HEK293T (cell line): ENCODE measurements around the gene MED8.
A peak's percentile ranks its signal among the peaks of the same experiment; 100 is the strongest.
"Not testable (repeated sequence)": the region's sequence is repeated elsewhere in the genome, so short reads cannot be mapped to it uniquely, and the experiment has no call there.

Experiments
- CTCF ChIA-PET: fragments of 350-600 bp; formaldehyde crosslinking; extraction: SDS; loops from one replicate; lab custom pipeline; 2021; ENCODE audit warnings: antibody characterized with exemption, inconsistent platforms; lab: Yijun Ruan, JAX
- POLR2A ChIA-PET: fragments of 350-600 bp; formaldehyde crosslinking; extraction: SDS; loops from one replicate; lab custom pipeline; 2020; ENCODE audit warnings: antibody characterized with exemption, inconsistent platforms; lab: Yijun Ruan, JAX
- DNase-seq: peaks from one replicate; pipeline ENCODE4 v3.0.0; 2012; ENCODE audit warnings: mixed read lengths; ENCODE audit errors: extremely low spot score
- ARNT ChIP-seq: fragments of 450-650 bp; IDR thresholded peaks from 2 replicates; pipeline ENCODE4 v1.6.1; 2017; ENCODE audit warnings: mild to moderate bottlenecking
- BHLHE40 ChIP-seq: fragments of 450-650 bp; IDR thresholded peaks from 2 replicates; pipeline ENCODE4 v1.6.1; 2016; ENCODE audit warnings: mild to moderate bottlenecking, moderate library complexity, borderline replicate concordance
- CTBP1 ChIP-seq: fragments of 450-650 bp; IDR thresholded peaks from 2 replicates; pipeline ENCODE4 v1.6.1; 2016; ENCODE audit warnings: borderline replicate concordance
- ELF4 ChIP-seq: fragments of 450-650 bp; IDR thresholded peaks from 2 replicates; pipeline ENCODE4 v1.6.1; 2017; ENCODE audit warnings: antibody characterized with exemption
- FOXA1 ChIP-seq: fragments of 450-650 bp; IDR thresholded peaks from 2 replicates; pipeline ENCODE4 v1.6.1; 2016; ENCODE audit warnings: mild to moderate bottlenecking
- FOXK2 ChIP-seq: fragments of 450-650 bp; IDR thresholded peaks from 2 replicates; pipeline ENCODE4 v1.6.1; 2016; ENCODE audit warnings: mild to moderate bottlenecking
- FOXM1 ChIP-seq: fragments of 450-650 bp; IDR thresholded peaks from 2 replicates; pipeline ENCODE4 v1.6.1; 2017; ENCODE audit warnings: mild to moderate bottlenecking, borderline replicate concordance
- HDGF ChIP-seq: fragments of 450-650 bp; IDR thresholded peaks from 2 replicates; pipeline ENCODE4 v1.6.1; 2017; ENCODE audit warnings: antibody characterized with exemption, borderline replicate concordance
- L3MBTL2 ChIP-seq: fragments of 450-650 bp; conservative IDR thresholded peaks from 2 replicates; pipeline ENCODE4 v1.6.1; 2016; ENCODE audit warnings: mild to moderate bottlenecking
- LEF1 ChIP-seq: fragments of 450-650 bp; IDR thresholded peaks from 2 replicates; pipeline ENCODE4 v1.6.1; 2017; ENCODE audit warnings: mild to moderate bottlenecking, borderline replicate concordance
- NFRKB ChIP-seq: fragments of 450-650 bp; IDR thresholded peaks from 2 replicates; pipeline ENCODE4 v1.6.1; 2016; ENCODE audit warnings: mild to moderate bottlenecking, moderate library complexity
- SP1 ChIP-seq: fragments of 450-650 bp; IDR thresholded peaks from 2 replicates; pipeline ENCODE4 v1.6.1; 2017
- SUZ12 ChIP-seq: fragments of 450-650 bp; IDR thresholded peaks from 2 replicates; pipeline ENCODE4 v1.6.1; 2016; ENCODE audit warnings: mild to moderate bottlenecking
- TARDBP ChIP-seq: fragments of 450-650 bp; IDR thresholded peaks from 2 replicates; pipeline ENCODE4 v1.6.1; 2016
- ZNF384 ChIP-seq: fragments of 450-650 bp; IDR thresholded peaks from 2 replicates; pipeline ENCODE4 v1.6.1; 2016
- TF ChIP-seq, protein P1 (sequence below): fragments of 450-650 bp; IDR thresholded peaks from 2 replicates; pipeline ENCODE4 v1.6.1; 2016

MED8 gene

DNA sequence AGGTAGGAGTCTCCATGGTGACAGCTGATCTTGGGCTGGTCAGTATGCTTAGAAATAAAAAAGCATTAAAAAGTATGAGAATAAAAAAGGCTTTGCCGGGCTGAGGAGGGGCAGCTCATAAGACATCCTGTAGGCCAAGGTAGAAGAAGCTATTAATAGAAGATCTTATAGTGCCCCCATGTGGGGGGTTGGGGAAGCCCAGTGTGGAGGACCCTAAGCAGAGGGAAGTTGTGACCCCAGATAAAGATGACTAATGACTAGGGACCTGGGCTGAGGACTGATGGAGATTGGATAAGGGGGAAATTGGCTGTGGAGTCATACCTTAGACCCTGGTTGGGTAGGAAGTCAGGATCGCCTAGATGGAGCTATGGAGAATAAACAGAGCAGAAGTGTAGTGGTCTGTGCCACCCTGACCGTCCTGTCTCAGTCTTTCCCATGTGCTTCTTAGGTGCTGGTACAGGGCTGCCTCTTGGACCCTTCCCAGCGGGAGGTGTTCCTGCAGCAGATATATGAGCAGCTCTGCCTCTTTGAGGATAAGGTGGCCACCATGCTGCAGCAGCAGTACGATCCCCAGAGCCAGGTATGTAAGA is 25.1 kb upstream of the MED8 start:
- no peak for TF ChIP-seq CTBP1
- no peak for TF ChIP-seq ELF4
- no peak for TF ChIP-seq L3MBTL2
- no peak for TF ChIP-seq ARNT
- TF ChIP-seq HDGF, result no peak
- TF ChIP-seq BHLHE40, result no peak
- no peak for TF ChIP-seq FOXM1
- no peak for TF ChIP-seq ZNF384
- TF ChIP-seq, protein P1, sequence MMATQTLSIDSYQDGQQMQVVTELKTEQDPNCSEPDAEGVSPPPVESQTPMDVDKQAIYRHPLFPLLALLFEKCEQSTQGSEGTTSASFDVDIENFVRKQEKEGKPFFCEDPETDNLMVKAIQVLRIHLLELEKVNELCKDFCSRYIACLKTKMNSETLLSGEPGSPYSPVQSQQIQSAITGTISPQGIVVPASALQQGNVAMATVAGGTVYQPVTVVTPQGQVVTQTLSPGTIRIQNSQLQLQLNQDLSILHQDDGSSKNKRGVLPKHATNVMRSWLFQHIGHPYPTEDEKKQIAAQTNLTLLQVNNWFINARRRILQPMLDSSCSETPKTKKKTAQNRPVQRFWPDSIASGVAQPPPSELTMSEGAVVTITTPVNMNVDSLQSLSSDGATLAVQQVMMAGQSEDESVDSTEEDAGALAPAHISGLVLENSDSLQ, result no peak
- TF ChIP-seq LEF1, result no peak
- CTCF ChIA-PET, result interaction anchor here (0.6 to 1.8 kb wide), 11 partner anchors 10 to 502 kb away, joined by 3 to 19 read pairs (median 4); no protein-coding TSS in a partner anchor
- POLR2A ChIA-PET, result interaction anchor here (0.8 to 1.6 kb wide), 5 partner anchors 25 to 188 kb away, joined by 3 to 8 read pairs (median 6); partner anchors contain the start of genes CDC20, MED8 and SZT2
- DNase-seq, result peak; percentile 70

- not testable (repeated sequence) for DNase-seq
- ChIA-PET CTCF (interaction anchor here (0.6 kb wide), 1 partner anchor 55 kb away, joined by 4 read pairs; the partner anchor contains the start of gene CDC20), POLR2A (interaction anchor here (1.5 to 2.3 kb wide), 2 partner anchors 24 to 55 kb away, joined by 3 to 6 read pairs; partner anchors contain the start of genes CDC20, MED8 and SZT2)
These were observed 23.8 kb upstream of the MED8 start for GRCh38 chr1:43413426-43413825.

DNA sequence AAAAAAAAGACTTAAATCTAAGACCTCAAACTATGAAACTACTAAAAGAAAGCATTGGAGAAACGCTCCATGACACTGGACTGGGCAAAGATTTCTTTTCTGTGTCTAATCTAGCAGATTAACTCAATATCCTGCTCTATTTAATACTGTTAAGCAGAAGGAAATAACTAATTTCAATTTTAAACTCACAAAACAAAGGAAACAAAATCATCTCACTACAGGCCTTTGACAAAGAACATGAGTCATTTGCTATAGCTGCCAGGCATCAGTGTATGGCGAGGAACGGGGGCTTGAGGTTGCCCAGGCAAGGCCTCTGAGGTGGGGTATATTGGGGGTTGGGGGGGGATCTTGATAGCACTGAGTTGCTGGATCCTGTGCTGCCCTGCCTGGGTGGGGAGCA is 21.0 kb upstream of the MED8 start:
- CTCF ChIA-PET, result no interaction called here
- TF ChIP-seq SUZ12 (no peak), LEF1 (no peak), FOXA1 (no peak), ELF4 (no peak), HDGF (no peak), L3MBTL2 (no peak), FOXK2 (no peak), BHLHE40 (no peak), ARNT (no peak), NFRKB (no peak), CTBP1 (no peak), SP1 (no peak), TARDBP (no peak), ZNF384 (no peak), FOXM1 (no peak)
- TF ChIP-seq, protein P1, result no peak
- DNase-seq, result no peak
- POLR2A ChIA-PET, result interaction anchor here (1.2 kb wide), 1 partner anchor 20 kb away, joined by 3 read pairs; no protein-coding TSS in a partner anchor

GRCh38 chr1:43405876-43406234 is 16.3 kb upstream of the MED8 start:
- CTCF ChIA-PET, result no interaction called here
- no peak for DNase-seq
- POLR2A ChIA-PET, result no interaction called here
- TF ChIP-seq FOXK2, result no peak
- TF ChIP-seq NFRKB, result no peak
- TF ChIP-seq FOXM1, result no peak
- no peak for TF ChIP-seq L3MBTL2
- TF ChIP-seq ARNT, result no peak

DNA sequence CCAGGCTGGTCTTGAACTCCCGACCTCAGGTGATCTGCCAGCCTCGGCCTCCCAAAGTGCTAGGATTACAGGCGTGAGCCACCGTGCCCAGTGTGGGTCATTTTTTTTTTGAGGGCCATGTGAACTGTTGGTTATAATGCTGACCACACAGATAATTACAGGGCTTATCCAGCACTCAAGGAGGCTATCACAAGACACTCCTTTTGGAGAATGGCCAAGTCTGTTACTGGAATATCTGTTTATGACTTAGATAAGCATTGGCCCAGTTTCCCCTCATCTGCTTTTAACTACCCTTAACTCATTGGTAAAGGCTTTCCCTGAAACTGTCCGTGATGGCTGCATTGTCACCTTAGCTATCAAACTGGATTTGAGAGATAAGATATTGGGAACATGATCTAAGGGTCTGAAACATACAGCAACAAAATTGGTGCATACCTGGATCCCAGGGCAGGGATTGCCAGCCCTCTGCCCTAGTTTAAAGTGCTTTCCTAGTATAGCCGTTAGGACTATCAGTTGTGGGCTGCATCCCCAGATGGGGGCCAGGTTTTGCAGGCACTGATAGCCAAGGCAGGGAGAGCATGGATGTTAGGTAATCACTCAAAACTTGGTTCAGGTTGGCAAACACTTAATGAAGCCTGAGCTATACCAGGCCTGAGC is 15.7 kb upstream of the MED8 start:
- TF ChIP-seq SUZ12 (no peak), ELF4 (no peak), FOXK2 (no peak), SP1 (no peak), LEF1 (no peak), TARDBP (no peak), ZNF384 (no peak), ARNT (no peak), HDGF (no peak), CTBP1 (no peak), BHLHE40 (no peak), L3MBTL2 (no peak)
- no peak for DNase-seq
- ChIA-PET POLR2A (no interaction called here), CTCF (no interaction called here)

DNA sequence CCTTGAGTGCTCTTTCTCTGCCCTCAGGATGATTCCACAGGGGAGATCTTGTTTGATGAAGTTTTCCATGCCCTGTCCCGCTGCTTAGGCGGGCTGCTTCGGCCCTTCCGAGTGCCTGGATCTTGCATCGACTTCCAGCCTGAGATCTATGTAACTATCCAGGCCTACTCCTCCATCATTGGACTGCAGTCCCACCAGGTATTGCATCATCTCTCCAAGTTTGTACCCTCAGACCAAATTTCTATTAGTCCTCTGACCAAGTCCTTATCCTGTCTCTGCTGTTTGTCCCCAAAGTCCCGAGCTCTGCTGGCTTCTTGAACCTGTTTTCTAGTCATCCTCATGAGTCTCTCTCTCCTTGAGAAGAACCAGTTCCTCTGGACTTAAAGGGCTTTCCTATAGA is 14.8 kb upstream of the MED8 start:
- TF ChIP-seq FOXK2, result no peak
- no peak for TF ChIP-seq SP1
- TF ChIP-seq BHLHE40, result no peak
- TF ChIP-seq SUZ12, result no peak
- no peak for TF ChIP-seq ZNF384
- no peak for TF ChIP-seq FOXM1
- TF ChIP-seq CTBP1, result no peak
- no peak for TF ChIP-seq ARNT
- TF ChIP-seq HDGF, result no peak
- TF ChIP-seq, protein P1, result no peak
- TF ChIP-seq NFRKB, result no peak
- TF ChIP-seq ELF4, result no peak
- CTCF ChIA-PET, result no interaction called here
- POLR2A ChIA-PET, result no interaction called here
- no peak for DNase-seq
